ENCODE data around the gene FAM131C. TPM values are rescaled to one million over a fixed set of nuclear protein-coding genes. Genes with fewer than 3 reads are reported as not detected.
"Not testable (repeated sequence)": the region's sequence is repeated elsewhere in the genome, so short reads cannot be mapped to it uniquely, and the experiment has no call there.

FAM131C gene
- total RNA-seq, 1 donor from 2014 or later = not detected

GRCh38 chr1:16043950-16044349 lies 29.5 kb downstream of the FAM131C start:
- Mint-ChIP-seq H3K36me3 (ENCODE audit: low read depth) (no peaks in the 10 kb centered on the region), H3K27ac (no peak overlapping the region), H3K4me3 (no peak overlapping the region), H3K9me3 (no peaks in the 10 kb centered on the region), H3K27me3 (peaks cover 10% of the 10 kb centered on the region), H3K4me1 (peaks cover 3% of the 10 kb centered on the region)
- intact Hi-C loops (cut with micrococcal nuclease) = loop anchor here (1.0 kb wide), 1 partner anchor 23 kb away; no protein-coding TSS in a partner anchor
- TF ChIP-seq, protein P1, sequence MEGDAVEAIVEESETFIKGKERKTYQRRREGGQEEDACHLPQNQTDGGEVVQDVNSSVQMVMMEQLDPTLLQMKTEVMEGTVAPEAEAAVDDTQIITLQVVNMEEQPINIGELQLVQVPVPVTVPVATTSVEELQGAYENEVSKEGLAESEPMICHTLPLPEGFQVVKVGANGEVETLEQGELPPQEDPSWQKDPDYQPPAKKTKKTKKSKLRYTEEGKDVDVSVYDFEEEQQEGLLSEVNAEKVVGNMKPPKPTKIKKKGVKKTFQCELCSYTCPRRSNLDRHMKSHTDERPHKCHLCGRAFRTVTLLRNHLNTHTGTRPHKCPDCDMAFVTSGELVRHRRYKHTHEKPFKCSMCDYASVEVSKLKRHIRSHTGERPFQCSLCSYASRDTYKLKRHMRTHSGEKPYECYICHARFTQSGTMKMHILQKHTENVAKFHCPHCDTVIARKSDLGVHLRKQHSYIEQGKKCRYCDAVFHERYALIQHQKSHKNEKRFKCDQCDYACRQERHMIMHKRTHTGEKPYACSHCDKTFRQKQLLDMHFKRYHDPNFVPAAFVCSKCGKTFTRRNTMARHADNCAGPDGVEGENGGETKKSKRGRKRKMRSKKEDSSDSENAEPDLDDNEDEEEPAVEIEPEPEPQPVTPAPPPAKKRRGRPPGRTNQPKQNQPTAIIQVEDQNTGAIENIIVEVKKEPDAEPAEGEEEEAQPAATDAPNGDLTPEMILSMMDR (IDR thresholded peaks at IDR 0.05) = no peak
- no peak for DNase-seq
- ATAC-seq (ENCODE audit: low read depth) = no peak
- ChIA-PET CTCF (no interaction called here), POLR2A (no interaction called here)

DNA sequence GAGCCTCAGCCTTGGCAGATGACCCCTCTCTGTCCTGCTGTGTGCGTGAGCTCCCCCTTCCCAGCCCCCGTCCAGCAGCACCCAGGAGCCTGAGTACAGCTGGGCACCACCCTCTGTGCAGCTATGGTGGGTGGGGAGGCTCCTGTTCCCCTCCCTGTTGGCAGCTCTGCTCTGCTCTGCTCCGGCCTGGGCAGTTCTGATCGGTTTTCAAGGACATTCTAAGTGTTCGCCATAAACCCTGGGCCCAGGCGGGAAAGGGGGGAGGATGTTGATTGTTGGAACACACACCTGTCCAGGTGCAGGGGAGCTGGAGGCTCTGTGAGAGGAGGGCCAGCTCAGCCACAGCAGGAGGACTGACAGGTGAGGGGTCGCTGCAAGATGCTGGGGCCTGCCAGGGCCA lies 29.9 kb downstream of the FAM131C start, which contains the start of gene CLCNKB:
CLCNKB (plus strand) TSS at position 262 of the 400 bp plus-strand sequence. CDS start 711 bp downstream, outside the sequence.
- no peak for ATAC-seq (ENCODE audit: low read depth)
- Mint-ChIP-seq H3K4me3 (no peak within 1 kb of the TSS), H3K27me3 (peaks cover 10% of the 10 kb centered on the region)

GRCh38 chr1:16042654-16043053 lies 30.8 kb downstream of the FAM131C start:
- H3K36me3 Mint-ChIP-seq (ENCODE audit: low read depth); H3K4me1 Mint-ChIP-seq; CTCF ChIA-PET; POLR2A ChIA-PET; H3K27ac Mint-ChIP-seq; H3K9me3 Mint-ChIP-seq; ATAC-seq (ENCODE audit: low read depth); H3K4me3 Mint-ChIP-seq; DNase-seq: not testable (repeated sequence)
- intact Hi-C loops (cut with micrococcal nuclease) = loop anchor here (1.0 kb wide), 1 partner anchor 21 kb away; no protein-coding TSS in a partner anchor
- peaks cover 13% of the 10 kb centered on the region for H3K27me3 Mint-ChIP-seq

More for the DNA sequence above, 29.9 kb downstream of the FAM131C start, which contains the start of gene CLCNKB:
- TF ChIP-seq, protein P1 (IDR thresholded peaks at IDR 0.05) = no peak
- no peaks in the 10 kb centered on the region for H3K9me3 Mint-ChIP-seq
- no peak for DNase-seq
- no peaks in the 10 kb centered on the region for H3K36me3 Mint-ChIP-seq (ENCODE audit: low read depth)
- intact Hi-C loops (cut with micrococcal nuclease) = loop anchor here (1.0 kb wide), 1 partner anchor 22 kb away; no protein-coding TSS in a partner anchor
- no peak within 1 kb of the TSS for H3K27ac Mint-ChIP-seq
- H3K4me1 Mint-ChIP-seq = peaks cover 2% of the 10 kb centered on the region
- CTCF ChIA-PET = no interaction called here
- POLR2A ChIA-PET = no interaction called here

DNA sequence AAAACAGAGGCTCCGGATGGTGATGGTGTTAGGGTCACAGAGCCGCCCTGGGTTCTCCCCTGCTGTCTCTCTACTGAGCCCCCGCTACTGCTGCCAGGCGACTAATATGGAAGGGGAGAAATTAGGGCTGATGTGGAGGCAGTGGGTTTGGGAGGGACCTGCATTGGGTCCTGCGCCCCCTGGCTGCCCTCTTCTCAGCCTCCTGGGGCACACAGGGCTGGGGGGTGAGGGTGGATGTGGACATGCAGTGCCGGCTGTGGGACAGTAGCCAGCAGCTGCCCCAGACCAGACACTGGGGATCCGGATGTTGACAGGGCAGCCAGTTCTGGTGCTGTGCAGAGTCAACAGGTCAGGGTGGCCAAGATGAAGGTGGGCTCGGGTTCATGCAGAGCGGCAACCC lies 31.4 kb downstream of the FAM131C start:
- H3K9me3 Mint-ChIP-seq = no peaks in the 10 kb centered on the region

GRCh38 chr1:16041200-16041599 lies 32.3 kb downstream of the FAM131C start:
- POLR2A ChIA-PET = interaction anchor here (0.6 kb wide), 1 partner anchor 442 kb away, joined by 4 read pairs; no protein-coding TSS in a partner anchor
- CTCF ChIA-PET = interaction anchor here (0.8 to 1.1 kb wide), 3 partner anchors 14 to 408 kb away, joined by 3 read pairs; no protein-coding TSS in a partner anchor
- intact Hi-C loops (cut with micrococcal nuclease) = no loop called here
- ATAC-seq (ENCODE audit: low read depth) (no peak), DNase-seq (no peak)
- no peaks in the 10 kb centered on the region for H3K4me1 Mint-ChIP-seq
- TF ChIP-seq, protein P1 (IDR thresholded peaks at IDR 0.05) = no peak
- H3K27me3 Mint-ChIP-seq = peaks cover 12% of the 10 kb centered on the region
- H3K4me3 Mint-ChIP-seq = no peak overlapping the region
- H3K36me3 Mint-ChIP-seq (ENCODE audit: low read depth) = no peaks in the 10 kb centered on the region
- H3K27ac Mint-ChIP-seq = no peak overlapping the region
- no peaks in the 10 kb centered on the region for H3K9me3 Mint-ChIP-seq

More for the DNA sequence above, 31.4 kb downstream of the FAM131C start:
- H3K27me3 Mint-ChIP-seq = peaks cover 10% of the 10 kb centered on the region
- no peaks in the 10 kb centered on the region for H3K36me3 Mint-ChIP-seq (ENCODE audit: low read depth)
- no peaks in the 10 kb centered on the region for H3K4me1 Mint-ChIP-seq
- intact Hi-C loops (cut with micrococcal nuclease) = no loop called here
- CTCF ChIA-PET = interaction anchor here (0.8 to 1.1 kb wide), 3 partner anchors 13 to 409 kb away, joined by 3 read pairs; no protein-coding TSS in a partner anchor
- H3K27ac Mint-ChIP-seq = no peak overlapping the region
- no peak overlapping the region for H3K4me3 Mint-ChIP-seq
- POLR2A ChIA-PET = interaction anchor here (0.6 kb wide), 1 partner anchor 441 kb away, joined by 4 read pairs; no protein-coding TSS in a partner anchor
- DNase-seq (no peak), ATAC-seq (ENCODE audit: low read depth) (no peak)
- TF ChIP-seq, protein P1 (IDR thresholded peaks at IDR 0.05) = no peak

DNA sequence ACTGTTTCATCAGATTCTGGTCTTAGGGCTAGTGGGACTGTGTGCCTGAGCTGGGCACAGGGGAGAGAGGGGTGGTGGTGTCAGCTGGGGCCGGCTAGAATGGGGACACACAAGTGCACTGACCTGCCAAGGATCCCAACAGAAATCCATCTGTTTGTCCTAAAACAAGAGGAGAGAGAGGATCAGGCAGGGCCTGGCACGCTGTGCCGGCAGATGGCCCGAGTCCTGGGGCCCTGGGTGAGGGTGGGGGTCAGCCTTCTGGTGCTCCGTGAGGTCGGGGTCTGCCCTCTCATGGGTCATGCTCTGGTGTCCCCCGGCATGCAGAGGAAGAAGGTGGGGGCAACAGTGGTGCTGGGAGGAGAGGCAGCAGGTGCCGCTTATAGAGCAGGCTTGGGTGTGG lies 33.6 kb downstream of the FAM131C start:
- H3K4me3 Mint-ChIP-seq; CTCF ChIA-PET; ATAC-seq (ENCODE audit: low read depth); H3K27ac Mint-ChIP-seq; POLR2A ChIA-PET; H3K9me3 Mint-ChIP-seq; DNase-seq; H3K4me1 Mint-ChIP-seq; H3K36me3 Mint-ChIP-seq (ENCODE audit: low read depth): not testable (repeated sequence)
- intact Hi-C loops (cut with micrococcal nuclease) = loop anchor here (1.0 kb wide), 1 partner anchor 22 kb away; no protein-coding TSS in a partner anchor
- peaks cover 12% of the 10 kb centered on the region for H3K27me3 Mint-ChIP-seq
